Mucosa of stomach (tissue), 1 donor: Measurements from ENCODE around the gene C1QTNF12.

Experiments used
- H3K27me3 ChIP-seq: one replicate; pipeline ENCODE4 v1.7.0; 2013; ENCODE audit warnings: mild to moderate bottlenecking, low read length; ENCODE audit not compliant: control insufficient read depth, insufficient read depth
- H3K36me3 ChIP-seq: one replicate; pipeline ENCODE4 v1.7.0; 2013; ENCODE audit warnings: low read length; ENCODE audit not compliant: control insufficient read depth, insufficient read depth
- H3K4me1 ChIP-seq: one replicate; pipeline ENCODE4 v1.7.0; 2013; ENCODE audit warnings: mild to moderate bottlenecking, low read length; ENCODE audit not compliant: control insufficient read depth, insufficient read depth
- H3K4me3 ChIP-seq: one replicate; pipeline ENCODE4 v1.7.0; 2013; ENCODE audit warnings: low read length
- H3K9ac ChIP-seq: one replicate; pipeline ENCODE4 v1.7.0; 2013; ENCODE audit warnings: mild to moderate bottlenecking, low read length, moderate library complexity
- H3K9me3 ChIP-seq: one replicate; pipeline ENCODE4 v1.7.0; 2013; ENCODE audit warnings: mild to moderate bottlenecking, low read length, moderate library complexity; ENCODE audit not compliant: control insufficient read depth
- donor health status: Pancreatic carcinoma.

Gene C1QTNF12

GRCh38 chr1:1215881-1216605 lies 30.5 kb downstream of the C1QTNF12 start:
- Histone ChIP-seq H3K27me3 (no peaks in the 10 kb centered on the region), H3K4me1 (peaks cover 10% of the 10 kb centered on the region), H3K36me3 (no peaks in the 10 kb centered on the region), H3K9me3 (no peaks in the 10 kb centered on the region), H3K9ac (no peak overlapping the region), H3K4me3 (no peak overlapping the region)

- H3K27me3 ChIP-seq: no peaks in the 10 kb centered on the region
- no peak overlapping the region for H3K4me3 ChIP-seq
- no peaks in the 10 kb centered on the region for H3K36me3 ChIP-seq
- peaks cover 10% of the 10 kb centered on the region for H3K4me1 ChIP-seq
- H3K9me3 ChIP-seq: no peaks in the 10 kb centered on the region
- no peak overlapping the region for H3K9ac ChIP-seq
These were observed 31.3 kb downstream of the C1QTNF12 start for GRCh38 chr1:1215080-1215676.

GRCh38 chr1:1213345-1214265 lies 32.9 kb downstream of the C1QTNF12 start, which contains the start of gene TNFRSF4:
Gene TNFRSF4 (minus strand): TSS chr1:1214153. CDS start chr1:1214127, 26 bp downstream.
- H3K9me3 ChIP-seq: no peaks in the 10 kb centered on the region
- no peak within 1 kb of the TSS for H3K9ac ChIP-seq
- no peaks in the 10 kb centered on the region for H3K27me3 ChIP-seq
- H3K4me3 ChIP-seq: no peak within 1 kb of the TSS
- no peaks in the 10 kb centered on the region for H3K36me3 ChIP-seq
- H3K4me1 ChIP-seq: peaks cover 10% of the 10 kb centered on the region

GRCh38 chr1:1212780-1213344 lies 33.7 kb downstream of the C1QTNF12 start:
- H3K4me3 ChIP-seq: no peak overlapping the region
- H3K4me1 ChIP-seq: peaks cover 14% of the 10 kb centered on the region
- H3K9me3 ChIP-seq: no peaks in the 10 kb centered on the region
- no peaks in the 10 kb centered on the region for H3K36me3 ChIP-seq
- H3K9ac ChIP-seq: no peak overlapping the region
- H3K27me3 ChIP-seq: no peaks in the 10 kb centered on the region

- peaks cover 10% of the 10 kb centered on the region for H3K27me3 ChIP-seq
- H3K9ac ChIP-seq: no peak overlapping the region
- peaks cover 15% of the 10 kb centered on the region for H3K4me1 ChIP-seq
- no peaks in the 10 kb centered on the region for H3K36me3 ChIP-seq
- H3K4me3 ChIP-seq: no peak overlapping the region
- H3K9me3 ChIP-seq: no peaks in the 10 kb centered on the region
These were observed 34.7 kb downstream of the C1QTNF12 start for GRCh38 chr1:1211541-1212441.

- Histone ChIP-seq H3K4me3 (no peak overlapping the region), H3K36me3 (no peaks in the 10 kb centered on the region), H3K9me3 (no peaks in the 10 kb centered on the region), H3K9ac (no peak overlapping the region), H3K27me3 (peaks cover 19% of the 10 kb centered on the region), H3K4me1 (peaks cover 21% of the 10 kb centered on the region)
These were observed 35.6 kb downstream of the C1QTNF12 start for GRCh38 chr1:1210726-1211540.

GRCh38 chr1:1208713-1209433 lies 37.6 kb downstream of the C1QTNF12 start:
- Histone ChIP-seq H3K27me3 (peaks cover 38% of the 10 kb centered on the region), H3K9me3 (no peaks in the 10 kb centered on the region), H3K9ac (no peak overlapping the region), H3K36me3 (no peaks in the 10 kb centered on the region), H3K4me1 (peaks cover 13% of the 10 kb centered on the region), H3K4me3 (no peak overlapping the region)

- Histone ChIP-seq H3K9ac (no peak overlapping the region), H3K9me3 (no peaks in the 10 kb centered on the region), H3K4me3 (no peak overlapping the region), H3K36me3 (no peaks in the 10 kb centered on the region), H3K27me3 (peaks cover 46% of the 10 kb centered on the region), H3K4me1 (peaks cover 13% of the 10 kb centered on the region)
These were observed 39.0 kb downstream of the C1QTNF12 start for GRCh38 chr1:1207571-1207892.

- Histone ChIP-seq H3K27me3 (peaks cover 46% of the 10 kb centered on the region), H3K4me3 (no peak overlapping the region), H3K9ac (no peak overlapping the region), H3K9me3 (no peaks in the 10 kb centered on the region), H3K4me1 (peaks cover 13% of the 10 kb centered on the region), H3K36me3 (no peaks in the 10 kb centered on the region)
These were observed 39.5 kb downstream of the C1QTNF12 start for GRCh38 chr1:1206966-1207531.

GRCh38 chr1:1206376-1206965 lies 40.1 kb downstream of the C1QTNF12 start, which contains the start of gene TNFRSF18:
Gene TNFRSF18 (minus strand): TSS chr1:1206592. CDS start chr1:1206571, 21 bp downstream.
- Histone ChIP-seq H3K4me1 (peaks cover 13% of the 10 kb centered on the region), H3K27me3 (peaks cover 46% of the 10 kb centered on the region), H3K4me3 (no peak within 1 kb of the TSS), H3K9me3 (no peaks in the 10 kb centered on the region), H3K9ac (no peak within 1 kb of the TSS), H3K36me3 (no peaks in the 10 kb centered on the region)
